ENCODE data around the gene ASPSCR1.

DNA sequence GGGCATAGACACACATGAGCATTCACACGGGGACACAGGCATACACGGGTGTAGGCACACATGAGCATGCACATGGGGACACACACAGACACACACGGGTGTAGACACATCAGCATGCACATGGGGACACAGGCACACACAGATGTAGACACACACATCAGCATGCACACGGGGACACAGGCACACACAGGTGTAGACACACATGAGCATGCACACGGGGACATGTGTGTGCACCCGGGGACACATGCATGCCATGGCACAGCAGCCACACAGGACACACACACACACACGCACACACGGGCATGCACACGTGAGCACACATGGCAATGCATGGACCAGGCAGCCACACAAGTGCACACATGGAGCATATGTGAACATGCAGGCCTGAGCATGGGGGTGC is 65.2 kb downstream of the ASPSCR1 start:
- TF ChIP-seq, protein P1, sequence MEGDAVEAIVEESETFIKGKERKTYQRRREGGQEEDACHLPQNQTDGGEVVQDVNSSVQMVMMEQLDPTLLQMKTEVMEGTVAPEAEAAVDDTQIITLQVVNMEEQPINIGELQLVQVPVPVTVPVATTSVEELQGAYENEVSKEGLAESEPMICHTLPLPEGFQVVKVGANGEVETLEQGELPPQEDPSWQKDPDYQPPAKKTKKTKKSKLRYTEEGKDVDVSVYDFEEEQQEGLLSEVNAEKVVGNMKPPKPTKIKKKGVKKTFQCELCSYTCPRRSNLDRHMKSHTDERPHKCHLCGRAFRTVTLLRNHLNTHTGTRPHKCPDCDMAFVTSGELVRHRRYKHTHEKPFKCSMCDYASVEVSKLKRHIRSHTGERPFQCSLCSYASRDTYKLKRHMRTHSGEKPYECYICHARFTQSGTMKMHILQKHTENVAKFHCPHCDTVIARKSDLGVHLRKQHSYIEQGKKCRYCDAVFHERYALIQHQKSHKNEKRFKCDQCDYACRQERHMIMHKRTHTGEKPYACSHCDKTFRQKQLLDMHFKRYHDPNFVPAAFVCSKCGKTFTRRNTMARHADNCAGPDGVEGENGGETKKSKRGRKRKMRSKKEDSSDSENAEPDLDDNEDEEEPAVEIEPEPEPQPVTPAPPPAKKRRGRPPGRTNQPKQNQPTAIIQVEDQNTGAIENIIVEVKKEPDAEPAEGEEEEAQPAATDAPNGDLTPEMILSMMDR (IDR thresholded peaks at IDR 0.05; ENCODE audit: insufficient read depth, low read length, poor library complexity, severe bottlenecking): no peak
- TF ChIP-seq EZH2phosphoT487 (conservative IDR thresholded peaks at IDR 0.05; ENCODE audit: low read length): no peak

Measured in SU-DHL-6 (cell line).